HG03025 (cell line): ENCODE measurements around the gene CD164L2.
"Not testable (repeated sequence)": the region's sequence is repeated elsewhere in the genome, so short reads cannot be mapped to it uniquely, and the experiment has no call there.

Source experiments
- ATAC-seq: cut with Tn5 transposase; IDR thresholded peaks from one replicate; pipeline ENCODE4 v1.9.1; 2021; ENCODE audit warnings: mild to moderate bottlenecking, moderate library complexity; ENCODE audit not compliant: unreplicated experiment, low FRiP score

Gene CD164L2

GRCh38 chr1:27405598-27406361, 22.6 kb upstream of the CD164L2 start:
- not testable (repeated sequence) for ATAC-seq

GRCh38 chr1:27405074-27405473, 21.9 kb upstream of the CD164L2 start:
- no peak for ATAC-seq

GRCh38 chr1:27403931-27404330, 20.8 kb upstream of the CD164L2 start:
- no peak for ATAC-seq

GRCh38 chr1:27403065-27403726, 20.1 kb upstream of the CD164L2 start:
- no peak for ATAC-seq

- no peak for ATAC-seq
Measured at GRCh38 chr1:27402349-27402754, 19.2 kb upstream of the CD164L2 start.

- no peak for ATAC-seq
Measured at GRCh38 chr1:27400963-27401341, 17.8 kb upstream of the CD164L2 start.

- no peak for ATAC-seq
Measured at GRCh38 chr1:27400082-27400962, 17.2 kb upstream of the CD164L2 start.

- ATAC-seq, result no peak
Measured at GRCh38 chr1:27399251-27400025, 16.3 kb upstream of the CD164L2 start.

GRCh38 chr1:27398405-27399149, 15.4 kb upstream of the CD164L2 start:
- no peak for ATAC-seq

- ATAC-seq, result no peak
Measured at GRCh38 chr1:27397749-27398148, 14.6 kb upstream of the CD164L2 start.

- no peak for ATAC-seq
Measured at GRCh38 chr1:27397110-27397509, 14.0 kb upstream of the CD164L2 start.

GRCh38 chr1:27395441-27396195, 12.5 kb upstream of the CD164L2 start:
- ATAC-seq, result no peak

GRCh38 chr1:27394925-27395324, 11.8 kb upstream of the CD164L2 start:
- no peak for ATAC-seq

GRCh38 chr1:27394282-27394658, 11.1 kb upstream of the CD164L2 start:
- no peak for ATAC-seq

- ATAC-seq, result no peak
Measured at GRCh38 chr1:27393641-27394281, 10.6 kb upstream of the CD164L2 start.

GRCh38 chr1:27392778-27393635, 9.9 kb upstream of the CD164L2 start:
- no peak for ATAC-seq

- peak; percentile 54 for ATAC-seq
Measured at GRCh38 chr1:27392096-27392777, 9.1 kb upstream of the CD164L2 start, which contains the start of gene GPR3. Gene GPR3, plus strand, starts transcription at chr1:27392622. Its CDS starts 1,177 bp downstream, at chr1:27393799.
